LNCAP (cell line): Measurements from ENCODE around the gene CD34.

Source experiments
- CTCF ChIP-seq: fragments of 450-650 bp; IDR thresholded peaks from 2 replicates; pipeline ENCODE4 v1.5.1; 2017; ENCODE audit warnings: mild to moderate bottlenecking

The CD34 gene

GRCh38 chr1:207845109-207845508 is 65.8 kb downstream of the CD34 start:
- TF ChIP-seq CTCF = no peak

GRCh38 chr1:207844371-207844770 is 66.6 kb downstream of the CD34 start:
- TF ChIP-seq CTCF = no peak

- no peak for TF ChIP-seq CTCF
Measured at GRCh38 chr1:207842506-207842905, 68.4 kb downstream of the CD34 start.

GRCh38 chr1:207841901-207842300 is 69.0 kb downstream of the CD34 start:
- TF ChIP-seq CTCF = no peak

GRCh38 chr1:207841293-207841692 is 69.6 kb downstream of the CD34 start:
- no peak for TF ChIP-seq CTCF

- TF ChIP-seq CTCF = no peak
Measured at GRCh38 chr1:207840380-207840779, 70.5 kb downstream of the CD34 start.

GRCh38 chr1:207839083-207839413 is 71.9 kb downstream of the CD34 start:
- TF ChIP-seq CTCF = no peak
